ENCODE results near the gene TTLL13. TPM values are rescaled to one million over a fixed set of nuclear protein-coding genes. Genes with fewer than 3 reads are reported as not detected.
A peak's percentile ranks its signal among the peaks of the same experiment; 100 is the strongest.

Gene TTLL13
- total and polyA plus RNA-seq, 9 of the 15 experiments (the other 6 are each of a cell fraction or from before 2014, with no cell fraction given), result 0.05 to 0.24 (median 0.11) TPM; not detected in 1

GRCh38 chr15:90300988-90301706 is 51.8 kb downstream of the TTLL13 start (continued):
- no peak for TF ChIP-seq SFPQ (IDR thresholded peaks at IDR 0.05; ENCODE audit: low read depth, low read length)
- no peak for TF ChIP-seq LEF1 (IDR thresholded peaks at IDR 0.05)
- no peak for TF ChIP-seq IFI16 (CRISPR knock-in tag; IDR thresholded peaks at IDR 0.05)
- TF ChIP-seq HDAC8 (tag; IDR thresholded peaks at IDR 0.05), result peak; percentile 16; the same call in 1 of the 2 replicates
- TF ChIP-seq SRSF7 (optimal IDR thresholded peaks at IDR 0.05; ENCODE audit: low read depth, low read length), result no peak
- no peak for TF ChIP-seq SREBF1 (IDR thresholded peaks at IDR 0.05; ENCODE audit: borderline replicate concordance, low read depth, low read length)
- TF ChIP-seq TFAP4 (CRISPR knock-in tag; IDR thresholded peaks at IDR 0.05; ENCODE audit: borderline replicate concordance), result peak; percentile 76; the same call in 1 of the 2 replicates
- no peak for TF ChIP-seq RNF219 (CRISPR knock-in tag; IDR thresholded peaks at IDR 0.05)
- peak in 1 of 2 experiments; percentile 30; a peak in 1 of 4 replicates for TF ChIP-seq RCOR1 (IDR thresholded peaks at IDR 0.05; ENCODE audit: borderline replicate concordance in 1 of 2, low read depth in 2 of 2, low read length in 2 of 2)
- no peak for TF ChIP-seq ZNF197 (CRISPR knock-in tag; IDR thresholded peaks at IDR 0.05; ENCODE audit: low read depth)
- TF ChIP-seq NR2C1 (IDR thresholded peaks at IDR 0.05), result no peak
- no peak for TF ChIP-seq NR2C1 (tag; IDR thresholded peaks at IDR 0.05)
- no peak for TF ChIP-seq ZNF282 (CRISPR knock-in tag; IDR thresholded peaks at IDR 0.05)
- peak; percentile 29; the same call in 1 of the 2 replicates for TF ChIP-seq PHF8 (IDR thresholded peaks at IDR 0.05; ENCODE audit: borderline replicate concordance, low read length)
- TF ChIP-seq NR4A1 (CRISPR knock-in tag; IDR thresholded peaks at IDR 0.05), result no peak
- no peak for TF ChIP-seq NR4A1 (tag; IDR thresholded peaks at IDR 0.05)
- no peak for TF ChIP-seq ZKSCAN3 (CRISPR knock-in tag; IDR thresholded peaks at IDR 0.05)
- 0 out of 2 replicates have a peak, but pooled peaks have one; percentile 23 for TF ChIP-seq ZBTB2 (IDR thresholded peaks at IDR 0.05)
- TF ChIP-seq POLR2A (conservative IDR thresholded peaks at IDR 0.05), result peak; percentile 38; the same call in 1 of the 2 replicates
- TF ChIP-seq HNRNPH1 (optimal IDR thresholded peaks at IDR 0.05; ENCODE audit: low read depth, low read length), result no peak
- no peak for TF ChIP-seq RBM22 (IDR thresholded peaks at IDR 0.05; ENCODE audit: low read depth, low read length, poor library complexity, severe bottlenecking)

Measured in K562 (cell line).